Upper lobe of left lung (tissue), 4 donors: ENCODE results near the gene ESRP2.

Experiments used
- POLR2A ChIP-seq, 4 donors: fragments of 450-650 bp; IDR thresholded peaks; one replicate each; pipeline ENCODE4 v1.5.1; 2016 to 2017; ENCODE audit warnings: antibody characterized with exemption in 4 of 4, mild to moderate bottlenecking in 2 of 4
- TF ChIP-seq, protein P1 (sequence below), 6 experiments: fragments of 450-650 bp in 4 of 6; fragments of 200-600 bp in 2 of 6; sonication (generic) in 2 of 6; IDR thresholded peaks; one replicate each; pipeline ENCODE4 v1.5.1; 2016 to 2019; ENCODE audit warnings: antibody characterized with exemption in 6 of 6

DNA sequence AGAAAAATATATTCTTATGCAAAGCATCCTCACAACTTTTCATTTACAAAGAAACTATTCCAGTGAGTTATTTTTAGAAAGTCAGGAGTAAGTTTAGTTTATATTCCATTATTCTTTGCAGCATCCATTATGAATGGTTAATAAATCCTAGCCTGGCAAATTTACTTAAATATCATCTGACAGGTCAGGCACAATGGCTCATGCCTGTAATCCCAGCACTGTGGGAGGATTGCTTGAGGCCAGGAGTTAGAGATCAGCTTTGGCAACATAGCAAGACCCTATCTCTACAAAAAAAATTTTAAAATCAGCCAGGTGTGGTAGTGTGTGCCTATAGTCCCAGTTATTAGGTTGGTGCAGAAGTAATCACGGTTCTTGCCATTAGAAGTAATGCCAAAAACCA lies 12.9 kb downstream of the ESRP2 start:
- TF ChIP-seq POLR2A (IDR thresholded peaks at IDR 0.05) = no peak
- TF ChIP-seq, protein P1, sequence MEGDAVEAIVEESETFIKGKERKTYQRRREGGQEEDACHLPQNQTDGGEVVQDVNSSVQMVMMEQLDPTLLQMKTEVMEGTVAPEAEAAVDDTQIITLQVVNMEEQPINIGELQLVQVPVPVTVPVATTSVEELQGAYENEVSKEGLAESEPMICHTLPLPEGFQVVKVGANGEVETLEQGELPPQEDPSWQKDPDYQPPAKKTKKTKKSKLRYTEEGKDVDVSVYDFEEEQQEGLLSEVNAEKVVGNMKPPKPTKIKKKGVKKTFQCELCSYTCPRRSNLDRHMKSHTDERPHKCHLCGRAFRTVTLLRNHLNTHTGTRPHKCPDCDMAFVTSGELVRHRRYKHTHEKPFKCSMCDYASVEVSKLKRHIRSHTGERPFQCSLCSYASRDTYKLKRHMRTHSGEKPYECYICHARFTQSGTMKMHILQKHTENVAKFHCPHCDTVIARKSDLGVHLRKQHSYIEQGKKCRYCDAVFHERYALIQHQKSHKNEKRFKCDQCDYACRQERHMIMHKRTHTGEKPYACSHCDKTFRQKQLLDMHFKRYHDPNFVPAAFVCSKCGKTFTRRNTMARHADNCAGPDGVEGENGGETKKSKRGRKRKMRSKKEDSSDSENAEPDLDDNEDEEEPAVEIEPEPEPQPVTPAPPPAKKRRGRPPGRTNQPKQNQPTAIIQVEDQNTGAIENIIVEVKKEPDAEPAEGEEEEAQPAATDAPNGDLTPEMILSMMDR (IDR thresholded peaks at IDR 0.05) = no peak
